ENCODE data around the gene MB. TPM values are rescaled to one million over a fixed set of nuclear protein-coding genes. Genes with fewer than 3 reads are reported as not detected.

Gene MB
- total and polyA plus RNA-seq, 4 donors: 0.13 to 0.25 TPM; not detected in 2

DNA sequence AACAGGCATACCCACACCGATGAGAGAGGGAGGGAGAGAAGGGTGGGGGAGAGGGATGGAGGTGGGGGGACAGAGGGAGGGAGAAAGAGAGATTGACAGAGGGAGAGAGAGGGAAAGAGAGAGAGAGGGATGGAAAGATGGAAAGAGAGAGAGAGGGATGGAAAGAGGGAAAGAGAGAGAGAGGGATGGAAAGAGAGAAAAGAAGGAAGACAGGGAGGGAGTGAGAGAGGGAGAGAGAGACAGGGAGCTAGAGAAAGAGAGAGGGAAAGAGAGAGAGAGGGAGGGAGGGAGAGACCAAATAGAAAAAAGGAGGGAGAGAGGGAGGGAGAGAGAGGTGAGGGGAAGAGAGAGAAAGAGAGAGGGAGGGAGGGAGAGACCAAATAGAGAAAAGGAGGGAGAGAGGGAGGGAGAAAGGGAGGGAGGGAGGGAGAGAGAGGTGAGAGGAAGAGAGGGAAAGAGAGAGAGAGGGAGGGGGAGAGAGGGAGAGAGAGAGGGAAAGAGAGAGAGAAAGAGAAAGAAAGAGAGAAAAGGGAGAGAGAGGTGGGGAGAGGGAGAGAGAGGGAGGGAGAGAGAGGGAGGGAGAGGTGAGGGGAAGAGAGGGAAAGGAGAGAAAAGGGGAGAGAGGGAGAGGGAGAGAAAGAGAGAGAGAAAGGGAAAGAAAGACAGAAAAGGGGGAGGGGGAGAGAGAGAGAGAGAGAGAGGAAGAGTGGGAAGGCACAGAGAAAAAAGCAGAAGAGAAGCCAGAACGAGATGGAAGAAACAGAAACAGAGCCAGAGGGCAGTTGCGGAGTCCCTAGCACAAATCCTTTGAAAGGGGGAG, 23.8 kb downstream of the MB start:
- no peak for TF ChIP-seq RXRA (IDR thresholded peaks at IDR 0.05)
- TF ChIP-seq, protein P1, sequence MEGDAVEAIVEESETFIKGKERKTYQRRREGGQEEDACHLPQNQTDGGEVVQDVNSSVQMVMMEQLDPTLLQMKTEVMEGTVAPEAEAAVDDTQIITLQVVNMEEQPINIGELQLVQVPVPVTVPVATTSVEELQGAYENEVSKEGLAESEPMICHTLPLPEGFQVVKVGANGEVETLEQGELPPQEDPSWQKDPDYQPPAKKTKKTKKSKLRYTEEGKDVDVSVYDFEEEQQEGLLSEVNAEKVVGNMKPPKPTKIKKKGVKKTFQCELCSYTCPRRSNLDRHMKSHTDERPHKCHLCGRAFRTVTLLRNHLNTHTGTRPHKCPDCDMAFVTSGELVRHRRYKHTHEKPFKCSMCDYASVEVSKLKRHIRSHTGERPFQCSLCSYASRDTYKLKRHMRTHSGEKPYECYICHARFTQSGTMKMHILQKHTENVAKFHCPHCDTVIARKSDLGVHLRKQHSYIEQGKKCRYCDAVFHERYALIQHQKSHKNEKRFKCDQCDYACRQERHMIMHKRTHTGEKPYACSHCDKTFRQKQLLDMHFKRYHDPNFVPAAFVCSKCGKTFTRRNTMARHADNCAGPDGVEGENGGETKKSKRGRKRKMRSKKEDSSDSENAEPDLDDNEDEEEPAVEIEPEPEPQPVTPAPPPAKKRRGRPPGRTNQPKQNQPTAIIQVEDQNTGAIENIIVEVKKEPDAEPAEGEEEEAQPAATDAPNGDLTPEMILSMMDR (IDR thresholded peaks at IDR 0.05; ENCODE audit: low read depth, low read length, missing input control): no peak
- no peak for TF ChIP-seq YY1 (IDR thresholded peaks at IDR 0.05)
- TF ChIP-seq GABPA (IDR thresholded peaks at IDR 0.05 in 1 of 2, conservative IDR thresholded peaks at IDR 0.05 in 1 of 2): no peak
- no peak for TF ChIP-seq FOXA1 (IDR thresholded peaks at IDR 0.05)
- no peak for TF ChIP-seq NR2F2 (IDR thresholded peaks at IDR 0.05)
- TF ChIP-seq SP1 (IDR thresholded peaks at IDR 0.05): no peak
- TF ChIP-seq JUND (IDR thresholded peaks at IDR 0.05): no peak
- TF ChIP-seq HNF4A (conservative IDR thresholded peaks at IDR 0.05): no peak
- TF ChIP-seq, protein P2, sequence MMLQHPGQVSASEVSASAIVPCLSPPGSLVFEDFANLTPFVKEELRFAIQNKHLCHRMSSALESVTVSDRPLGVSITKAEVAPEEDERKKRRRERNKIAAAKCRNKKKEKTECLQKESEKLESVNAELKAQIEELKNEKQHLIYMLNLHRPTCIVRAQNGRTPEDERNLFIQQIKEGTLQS (IDR thresholded peaks at IDR 0.05): no peak
- TF ChIP-seq, protein P3, sequence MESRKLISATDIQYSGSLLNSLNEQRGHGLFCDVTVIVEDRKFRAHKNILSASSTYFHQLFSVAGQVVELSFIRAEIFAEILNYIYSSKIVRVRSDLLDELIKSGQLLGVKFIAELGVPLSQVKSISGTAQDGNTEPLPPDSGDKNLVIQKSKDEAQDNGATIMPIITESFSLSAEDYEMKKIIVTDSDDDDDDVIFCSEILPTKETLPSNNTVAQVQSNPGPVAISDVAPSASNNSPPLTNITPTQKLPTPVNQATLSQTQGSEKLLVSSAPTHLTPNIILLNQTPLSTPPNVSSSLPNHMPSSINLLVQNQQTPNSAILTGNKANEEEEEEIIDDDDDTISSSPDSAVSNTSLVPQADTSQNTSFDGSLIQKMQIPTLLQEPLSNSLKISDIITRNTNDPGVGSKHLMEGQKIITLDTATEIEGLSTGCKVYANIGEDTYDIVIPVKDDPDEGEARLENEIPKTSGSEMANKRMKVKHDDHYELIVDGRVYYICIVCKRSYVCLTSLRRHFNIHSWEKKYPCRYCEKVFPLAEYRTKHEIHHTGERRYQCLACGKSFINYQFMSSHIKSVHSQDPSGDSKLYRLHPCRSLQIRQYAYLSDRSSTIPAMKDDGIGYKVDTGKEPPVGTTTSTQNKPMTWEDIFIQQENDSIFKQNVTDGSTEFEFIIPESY (IDR thresholded peaks at IDR 0.05): no peak
- TF ChIP-seq FOXA2 (IDR thresholded peaks at IDR 0.05): no peak
- no peak for TF ChIP-seq EGR1 (IDR thresholded peaks at IDR 0.05; ENCODE audit: low read depth in 2 of 2)
- 58% methylated on average over 3 of the region's 3 CpGs for WGBS
- Histone ChIP-seq H3K4me1 (ENCODE audit: control insufficient read depth in 4 of 4, insufficient read depth in 4 of 4, low read length in 3 of 4) (peaks cover 0 to 3% (median 0%) of the 10 kb centered on the region in 4 donors), H3K27me3 (ENCODE audit: control insufficient read depth in 4 of 4, insufficient read depth in 4 of 4, low read length in 3 of 4) (no peaks in the 10 kb centered on the region), H3K36me3 (ENCODE audit: control insufficient read depth in 4 of 4, insufficient read depth in 3 of 4, low read depth in 1 of 4, low read length in 3 of 4) (no peaks in the 10 kb centered on the region), H3K9me3 (ENCODE audit: control insufficient read depth in 4 of 4, low read length in 3 of 4) (no peaks in the 10 kb centered on the region), H3K27ac (ENCODE audit: low read depth in 1 of 2, low read length in 2 of 2) (no peak overlapping the region), H3K4me3 (ENCODE audit: low read depth in 1 of 3, low read length in 3 of 3) (no peak overlapping the region), H3K9ac (ENCODE audit: low read depth in 1 of 2, low read length in 2 of 2) (no peak overlapping the region)
- no peak for DNase-seq (ENCODE audit: low spot score)

DNA sequence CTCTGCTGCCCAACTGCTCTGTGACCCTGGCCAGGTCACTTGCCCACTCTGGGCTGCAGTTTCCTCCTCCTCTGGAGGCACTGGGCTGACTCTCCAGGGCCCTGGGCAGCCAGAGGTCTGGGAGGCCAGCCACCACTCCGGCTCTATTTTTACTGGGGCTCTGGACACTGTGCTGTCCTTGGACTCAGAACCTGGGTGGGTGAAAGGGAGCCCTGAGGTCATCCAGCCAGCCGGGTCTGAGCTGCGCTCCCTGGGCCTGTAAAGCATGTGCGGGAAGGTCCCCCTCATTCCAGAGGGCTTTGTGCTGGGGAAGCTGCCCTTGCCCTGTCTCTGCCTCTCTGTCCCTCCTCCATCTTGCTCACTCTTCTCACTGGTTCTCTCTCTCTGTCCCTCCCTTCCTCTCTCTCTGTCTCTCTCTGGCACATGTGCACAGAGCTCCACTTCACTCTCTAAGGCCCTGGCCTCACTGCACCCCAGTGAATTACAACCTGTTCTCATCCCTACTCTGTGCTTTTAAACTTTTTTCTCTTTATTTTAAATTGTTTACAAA, 24.6 kb downstream of the MB start:
- Histone ChIP-seq H3K9ac (ENCODE audit: low read depth in 1 of 2, low read length in 2 of 2) (no peak overlapping the region), H3K9me3 (ENCODE audit: control insufficient read depth in 4 of 4, low read length in 3 of 4) (no peaks in the 10 kb centered on the region), H3K27me3 (ENCODE audit: control insufficient read depth in 4 of 4, insufficient read depth in 4 of 4, low read length in 3 of 4) (no peaks in the 10 kb centered on the region), H3K4me3 (ENCODE audit: low read depth in 1 of 3, low read length in 3 of 3) (no peak overlapping the region), H3K27ac (ENCODE audit: low read depth in 1 of 2, low read length in 2 of 2) (no peak overlapping the region), H3K36me3 (ENCODE audit: control insufficient read depth in 4 of 4, insufficient read depth in 3 of 4, low read depth in 1 of 4, low read length in 3 of 4) (no peaks in the 10 kb centered on the region), H3K4me1 (ENCODE audit: control insufficient read depth in 4 of 4, insufficient read depth in 4 of 4, low read length in 3 of 4) (peaks cover 0 to 3% (median 0%) of the 10 kb centered on the region in 4 donors)
- no peak for DNase-seq (ENCODE audit: low spot score)
- WGBS: 69% methylated on average over 4 of the region's 4 CpGs
- no peak for TF ChIP-seq REST (IDR thresholded peaks at IDR 0.05)

All from liver (tissue), 9 donors.